ENCODE results near the gene FCN1.

DNA sequence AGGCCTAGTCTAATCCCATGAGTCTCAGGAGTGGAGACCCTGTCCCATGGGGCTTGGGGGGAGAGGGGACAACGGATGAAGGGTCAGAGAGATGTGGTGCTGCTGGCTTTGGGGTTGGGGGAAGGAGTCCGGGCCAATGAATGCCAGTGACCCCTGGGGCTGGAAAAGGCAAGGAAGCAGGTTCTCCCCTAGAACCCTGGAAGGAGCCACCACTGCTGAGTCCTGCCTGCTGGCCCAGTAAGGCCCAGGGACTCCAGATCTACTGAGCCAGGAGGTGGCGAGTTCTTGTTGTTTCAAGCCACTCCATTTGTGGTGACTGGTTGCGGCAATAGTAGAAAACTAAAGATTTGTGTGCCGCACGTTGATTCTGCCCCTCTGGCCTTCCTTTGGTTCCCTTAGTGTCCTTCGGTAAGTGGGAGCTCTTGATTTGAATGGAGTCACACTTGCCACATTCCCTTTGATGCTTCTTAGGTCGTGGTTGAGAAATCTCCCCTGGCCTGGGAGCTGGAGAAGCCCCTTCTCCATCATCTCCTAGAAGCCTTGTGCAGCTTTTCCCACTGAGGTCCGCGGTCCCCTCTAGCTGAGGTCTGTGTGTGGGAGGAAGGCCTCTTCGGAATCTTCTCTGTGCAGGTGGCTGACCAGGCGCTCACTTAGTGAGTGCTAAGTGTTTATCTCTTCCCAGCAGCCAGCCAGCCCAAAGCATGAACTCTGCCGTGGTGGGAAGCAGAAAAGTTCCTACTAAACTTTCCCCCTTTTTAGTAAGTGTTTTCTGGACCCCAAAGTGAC, 9.0 kb downstream of the FCN1 start:
- TF ChIP-seq EZH2 (IDR thresholded peaks at IDR 0.05), result no peak
- TF ChIP-seq, protein P1, sequence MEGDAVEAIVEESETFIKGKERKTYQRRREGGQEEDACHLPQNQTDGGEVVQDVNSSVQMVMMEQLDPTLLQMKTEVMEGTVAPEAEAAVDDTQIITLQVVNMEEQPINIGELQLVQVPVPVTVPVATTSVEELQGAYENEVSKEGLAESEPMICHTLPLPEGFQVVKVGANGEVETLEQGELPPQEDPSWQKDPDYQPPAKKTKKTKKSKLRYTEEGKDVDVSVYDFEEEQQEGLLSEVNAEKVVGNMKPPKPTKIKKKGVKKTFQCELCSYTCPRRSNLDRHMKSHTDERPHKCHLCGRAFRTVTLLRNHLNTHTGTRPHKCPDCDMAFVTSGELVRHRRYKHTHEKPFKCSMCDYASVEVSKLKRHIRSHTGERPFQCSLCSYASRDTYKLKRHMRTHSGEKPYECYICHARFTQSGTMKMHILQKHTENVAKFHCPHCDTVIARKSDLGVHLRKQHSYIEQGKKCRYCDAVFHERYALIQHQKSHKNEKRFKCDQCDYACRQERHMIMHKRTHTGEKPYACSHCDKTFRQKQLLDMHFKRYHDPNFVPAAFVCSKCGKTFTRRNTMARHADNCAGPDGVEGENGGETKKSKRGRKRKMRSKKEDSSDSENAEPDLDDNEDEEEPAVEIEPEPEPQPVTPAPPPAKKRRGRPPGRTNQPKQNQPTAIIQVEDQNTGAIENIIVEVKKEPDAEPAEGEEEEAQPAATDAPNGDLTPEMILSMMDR (IDR thresholded peaks at IDR 0.05), result no peak
- no peak for TF ChIP-seq EZH2phosphoT487 (IDR thresholded peaks at IDR 0.05)
